Stimulated activated naive CD8-positive, alpha-beta T cell treated with anti-CD3 and anti-CD28 coated beads, Interleukin-15, Interleukin-2, amounts not matched to agents 100 ng/mL and 50 ng/mL, for 24 hours (primary cell): Measurements from ENCODE around the gene PGGT1B.

Experiments
- H3K27ac Mint-ChIP-seq: one replicate; pipeline ENCODE4 v1.8.0; 2021; ENCODE audit warnings: mild to moderate bottlenecking, mixed read lengths
- H3K27me3 Mint-ChIP-seq: one replicate; pipeline ENCODE4 v1.8.0; 2021; ENCODE audit warnings: mixed read lengths
- H3K36me3 Mint-ChIP-seq: one replicate; pipeline ENCODE4 v1.8.0; 2021; ENCODE audit warnings: low read depth, mixed read lengths
- H3K4me1 Mint-ChIP-seq: one replicate; pipeline ENCODE4 v1.8.0; 2021; ENCODE audit warnings: low read depth, mixed read lengths
- H3K4me3 Mint-ChIP-seq: one replicate; pipeline ENCODE4 v1.8.0; 2021; ENCODE audit warnings: mild to moderate bottlenecking, mixed read lengths
- H3K9me3 Mint-ChIP-seq: one replicate; pipeline ENCODE4 v1.8.0; 2021; ENCODE audit warnings: mixed read lengths

Gene PGGT1B

DNA sequence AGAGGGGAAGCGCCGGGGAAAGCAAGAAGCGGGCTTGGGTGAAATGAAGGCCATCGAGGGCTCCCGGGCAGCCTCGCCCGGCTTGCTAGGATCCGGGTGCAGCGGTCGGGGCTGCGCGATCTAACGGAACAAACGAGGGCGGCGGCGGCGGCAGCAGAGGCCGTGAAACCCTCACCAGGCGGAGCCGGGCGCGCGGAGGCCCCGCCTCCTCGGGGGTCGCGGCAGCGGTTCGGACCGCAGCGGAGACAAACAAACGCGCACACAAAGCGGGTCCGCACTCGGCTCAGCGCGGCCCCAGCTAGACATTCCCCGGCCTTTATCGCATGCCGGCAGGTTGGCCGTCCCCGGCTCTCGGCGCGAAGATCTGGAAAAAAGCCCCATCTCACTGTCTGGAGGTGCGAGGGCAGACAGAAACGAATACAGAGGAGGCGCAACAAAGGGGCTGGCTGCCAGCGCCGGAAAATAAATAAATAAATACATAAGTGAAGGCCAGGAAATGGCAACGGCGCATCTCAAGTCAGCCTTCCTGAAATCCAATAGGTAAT, 82.4 kb downstream of the PGGT1B start:
- Mint-ChIP-seq H3K27me3 (peaks cover 90% of the 10 kb centered on the region), H3K4me3 (peak overlapping the region; percentile 83), H3K27ac (no peak overlapping the region), H3K4me1 (peaks cover 9% of the 10 kb centered on the region), H3K36me3 (no peaks in the 10 kb centered on the region), H3K9me3 (no peaks in the 10 kb centered on the region)

DNA sequence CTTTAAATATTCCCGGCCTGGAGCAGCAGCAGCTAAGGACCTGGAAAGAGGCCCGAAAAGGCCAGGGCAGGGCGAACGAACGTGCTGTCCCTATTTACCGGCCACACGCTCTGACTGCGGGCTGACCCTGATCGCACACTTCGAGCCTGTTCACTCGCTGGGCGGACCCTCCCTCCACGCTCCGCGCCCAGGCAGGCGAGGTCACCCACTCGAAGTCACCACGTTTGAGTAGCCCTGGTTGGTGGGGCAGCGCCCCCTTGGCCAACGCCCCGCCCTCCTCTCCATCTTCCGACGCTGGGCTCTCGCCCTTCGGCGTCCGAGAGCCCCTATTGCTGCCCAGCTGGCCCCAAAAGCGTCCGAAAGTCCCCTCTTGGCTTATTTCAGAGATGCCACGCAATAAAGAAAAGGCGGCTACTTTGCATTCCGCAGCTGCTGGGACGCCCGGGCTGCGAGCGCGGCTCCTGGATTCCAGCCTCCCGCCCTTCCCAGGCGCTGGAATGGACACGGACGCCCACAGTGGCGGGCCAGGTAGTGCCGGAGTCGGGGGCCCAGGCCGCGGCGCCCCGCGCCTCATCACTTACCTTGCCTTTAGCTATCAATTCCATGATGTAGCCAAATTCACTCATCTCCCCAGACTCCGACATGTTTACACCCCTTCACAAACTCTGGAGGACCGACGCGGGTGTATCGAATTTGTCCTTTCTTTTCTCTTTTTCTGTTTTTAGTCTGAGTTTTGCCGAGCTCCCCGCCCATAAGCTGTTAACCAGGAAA, 83.1 kb downstream of the PGGT1B start:
- Mint-ChIP-seq H3K27me3 (peaks cover 89% of the 10 kb centered on the region), H3K27ac (no peak overlapping the region), H3K36me3 (no peaks in the 10 kb centered on the region)

DNA sequence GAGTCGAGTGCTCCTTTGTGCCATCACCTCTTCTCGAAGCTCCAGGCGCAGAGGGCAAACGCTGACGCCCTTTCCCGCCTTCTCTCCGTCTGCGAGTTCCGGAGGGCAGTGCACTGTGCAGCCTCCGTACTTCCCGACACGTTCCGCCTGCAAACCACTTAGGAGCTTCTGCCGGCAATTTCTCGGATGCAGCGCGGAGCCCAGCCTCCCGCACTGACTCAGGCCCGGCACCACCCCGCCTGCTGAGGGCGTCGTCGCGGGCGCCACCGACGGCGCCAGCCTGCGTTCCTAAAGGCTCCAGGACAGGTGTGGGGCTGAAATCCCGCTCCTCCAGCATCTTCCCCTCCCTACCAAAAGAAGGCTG, 83.7 kb downstream of the PGGT1B start:
- Mint-ChIP-seq H3K27ac (no peak overlapping the region), H3K4me3 (no peak overlapping the region), H3K4me1 (peaks cover 5% of the 10 kb centered on the region), H3K36me3 (no peaks in the 10 kb centered on the region), H3K27me3 (peaks cover 88% of the 10 kb centered on the region), H3K9me3 (no peaks in the 10 kb centered on the region)

More for the DNA sequence above, 83.1 kb downstream of the PGGT1B start:
- Mint-ChIP-seq H3K4me1 (peaks cover 6% of the 10 kb centered on the region), H3K4me3 (peak overlapping the region; percentile 83), H3K9me3 (no peaks in the 10 kb centered on the region)

DNA sequence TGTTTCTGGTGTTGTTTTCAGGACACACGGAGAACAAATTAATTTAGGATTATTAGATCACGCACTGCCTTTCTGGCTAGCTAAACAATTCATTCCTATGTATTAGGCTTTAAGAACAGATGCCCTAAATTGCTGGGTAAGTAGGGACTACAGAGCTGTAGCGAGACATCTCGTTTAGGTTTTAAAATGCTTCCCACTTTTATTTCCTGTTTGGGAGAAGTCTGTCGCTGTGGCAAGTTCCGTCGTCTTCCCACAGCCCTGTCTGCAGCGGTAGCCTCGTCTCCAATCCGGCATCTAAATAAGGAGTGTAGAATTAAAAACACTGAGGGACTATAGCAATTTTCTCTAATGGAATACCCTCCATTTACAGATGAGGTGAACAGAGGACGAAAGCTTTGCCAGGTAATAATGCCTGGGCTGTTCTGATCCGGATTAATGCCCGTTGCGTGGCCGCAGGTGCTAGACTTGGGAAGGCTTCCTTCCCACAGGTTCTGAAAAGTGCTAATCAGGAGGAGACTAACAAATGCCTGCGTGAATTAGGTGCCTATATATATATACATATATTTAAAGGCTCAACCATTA, 91.7 kb downstream of the PGGT1B start:
- Mint-ChIP-seq H3K36me3 (peaks cover 5% of the 10 kb centered on the region), H3K27me3 (peaks cover 70% of the 10 kb centered on the region), H3K4me3 (peak overlapping the region; percentile 84), H3K27ac (no peak overlapping the region), H3K4me1 (peaks cover 8% of the 10 kb centered on the region), H3K9me3 (peaks cover 10% of the 10 kb centered on the region)

DNA sequence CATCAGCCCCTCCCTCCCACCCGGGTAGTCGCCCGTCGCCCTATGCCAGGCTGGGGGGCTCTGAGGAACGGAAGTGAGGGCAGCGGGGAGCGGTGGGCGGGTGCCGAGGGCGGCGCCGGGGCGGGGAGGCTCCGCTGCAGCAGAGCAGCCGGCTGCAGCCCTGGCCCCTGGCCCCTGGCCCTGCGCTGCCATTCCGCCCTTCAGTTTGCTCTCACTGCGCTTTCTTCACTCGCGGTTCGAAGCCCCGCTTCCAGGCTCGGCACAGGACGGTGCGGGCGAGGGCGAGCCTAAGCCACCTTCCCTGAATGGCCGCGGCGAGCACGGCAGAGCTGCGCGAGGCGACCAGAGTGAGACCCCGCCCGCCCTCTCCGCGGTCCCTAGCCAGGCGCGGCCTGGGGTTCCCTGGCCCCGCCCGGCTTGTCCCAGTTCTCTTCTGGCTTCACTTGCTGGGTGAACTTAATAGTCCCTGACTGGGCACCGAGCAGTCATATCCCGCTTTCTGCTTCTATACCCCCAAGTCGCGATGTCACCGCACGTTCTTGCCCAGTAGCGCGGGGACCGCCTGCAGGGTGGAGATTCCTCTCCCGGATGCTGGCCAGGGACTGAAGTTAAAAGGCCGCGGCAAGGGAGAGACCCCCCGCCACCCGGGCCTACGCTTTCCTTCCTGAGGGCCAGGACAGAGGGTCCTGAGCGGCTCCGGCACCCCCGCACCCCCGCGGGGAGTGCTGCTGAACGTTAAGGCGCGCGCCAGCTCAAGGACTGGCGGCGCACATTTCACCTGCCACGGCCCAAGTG, 92.3 kb downstream of the PGGT1B start:
- peaks cover 5% of the 10 kb centered on the region for H3K36me3 Mint-ChIP-seq
- H3K27me3 Mint-ChIP-seq, result peaks cover 70% of the 10 kb centered on the region
- H3K4me3 Mint-ChIP-seq, result peak overlapping the region; percentile 84
- H3K9me3 Mint-ChIP-seq, result peaks cover 10% of the 10 kb centered on the region
- no peak overlapping the region for H3K27ac Mint-ChIP-seq
- peaks cover 8% of the 10 kb centered on the region for H3K4me1 Mint-ChIP-seq

DNA sequence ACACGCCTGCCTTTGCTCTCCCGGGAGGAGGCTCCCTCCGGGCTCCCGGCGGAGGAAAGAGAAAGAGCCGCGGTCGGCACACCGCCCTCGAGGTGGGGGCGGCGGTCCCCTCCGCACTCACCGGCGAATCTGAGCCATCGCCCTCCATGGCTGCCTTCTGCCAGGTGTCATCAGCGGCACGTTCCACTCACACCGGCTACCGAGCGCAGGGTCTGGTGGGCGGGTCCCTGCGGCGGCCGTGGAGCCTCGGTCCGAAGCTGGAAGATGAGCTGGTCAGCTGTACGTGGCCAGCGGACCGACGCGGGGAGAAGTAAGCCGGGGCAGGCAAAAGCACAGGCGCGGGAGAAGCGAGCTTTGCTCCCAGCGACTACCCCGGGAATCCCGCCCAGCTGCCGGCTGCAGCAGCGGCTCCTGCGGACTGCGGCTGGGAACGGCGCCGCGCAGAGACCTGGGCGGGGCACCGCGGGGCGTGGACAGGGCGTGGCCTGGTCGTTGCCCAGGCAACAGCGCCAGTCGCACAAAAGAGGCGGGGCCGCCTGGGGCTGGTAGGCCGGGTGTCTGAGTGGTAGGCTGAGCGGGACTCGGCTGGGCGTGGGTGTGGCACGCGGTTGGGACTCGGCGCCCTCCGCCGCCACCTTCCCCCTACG, 93.1 kb downstream of the PGGT1B start, which contains the start of gene TRIM36:
Gene TRIM36, minus strand, starts transcription at position 422 of the 647 bp plus-strand sequence. Its CDS starts 274 bp downstream, at position 148.
- peaks cover 66% of the 10 kb centered on the region for H3K27me3 Mint-ChIP-seq
- H3K36me3 Mint-ChIP-seq, result peaks cover 5% of the 10 kb centered on the region
- H3K27ac Mint-ChIP-seq, result no peak within 1 kb of the TSS
- H3K4me1 Mint-ChIP-seq, result peaks cover 8% of the 10 kb centered on the region
- H3K9me3 Mint-ChIP-seq, result peaks cover 10% of the 10 kb centered on the region
- H3K4me3 Mint-ChIP-seq, result peak within 1 kb of the TSS; percentile 84

DNA sequence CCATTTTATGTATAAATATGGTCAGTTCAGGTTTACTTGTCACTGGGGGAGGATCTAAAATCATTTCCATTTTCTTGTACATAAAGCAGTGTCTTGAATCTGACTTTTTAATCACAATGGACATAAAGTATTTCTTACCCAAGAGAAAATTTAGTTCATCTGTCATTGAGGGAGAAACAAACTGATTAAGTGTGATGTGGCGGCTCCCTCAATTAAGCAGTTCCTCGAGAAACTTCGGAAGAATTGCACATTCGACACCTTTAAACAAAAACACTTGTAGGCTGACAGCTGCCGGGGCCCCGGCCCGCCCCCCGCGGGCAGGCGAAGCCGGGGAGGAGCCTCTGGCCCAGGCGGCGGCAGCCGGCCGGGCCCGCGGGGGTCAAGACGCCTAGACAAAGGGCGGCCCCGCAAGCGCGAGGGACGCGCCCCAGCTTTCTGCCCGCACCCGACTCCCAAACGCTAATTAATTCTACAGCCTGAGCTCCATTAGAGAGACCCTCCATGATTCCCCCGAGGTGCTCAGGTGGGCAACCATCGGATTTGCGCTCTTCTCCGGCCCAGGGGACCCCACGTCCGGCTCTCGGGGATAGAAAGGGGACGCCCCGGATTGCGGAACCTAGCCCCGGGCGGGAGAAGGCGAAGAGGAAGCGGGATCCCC, 93.7 kb downstream of the PGGT1B start:
- Mint-ChIP-seq H3K4me3 (peak overlapping the region; percentile 84), H3K4me1 (peaks cover 8% of the 10 kb centered on the region), H3K36me3 (peaks cover 5% of the 10 kb centered on the region), H3K27ac (no peak overlapping the region), H3K27me3 (peaks cover 67% of the 10 kb centered on the region), H3K9me3 (peaks cover 10% of the 10 kb centered on the region)

DNA sequence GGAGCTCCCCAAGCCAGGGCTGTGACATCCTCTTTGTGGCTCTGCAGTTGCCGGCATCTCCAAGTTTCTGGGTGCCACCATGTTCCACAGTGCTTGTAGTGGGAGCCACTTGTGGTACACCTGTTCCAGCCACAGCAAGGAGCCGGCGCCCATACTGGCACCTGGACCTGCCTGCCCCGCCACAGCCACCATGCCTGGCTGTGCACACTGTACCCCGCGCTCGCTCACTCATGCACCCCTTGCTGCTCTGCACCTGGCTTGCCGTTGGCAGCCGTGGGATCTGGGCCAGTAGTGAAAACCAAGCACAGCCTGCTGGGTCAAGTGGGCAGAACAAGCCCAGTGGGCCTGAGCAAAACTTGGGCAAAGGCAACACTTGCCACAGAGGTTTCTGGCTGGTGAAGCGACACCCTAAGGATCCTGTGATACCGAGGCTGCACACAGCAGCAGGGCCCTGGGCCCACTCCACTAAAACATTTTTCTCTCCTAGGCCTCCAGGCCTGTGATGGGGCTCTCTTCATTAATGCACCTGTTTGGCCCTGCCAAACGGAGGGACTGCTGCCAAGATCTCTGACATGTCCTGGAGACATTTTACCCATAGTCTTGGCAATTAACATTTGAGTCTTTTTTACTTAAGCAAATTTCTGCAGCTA, 95.8 kb downstream of the PGGT1B start:
- Mint-ChIP-seq H3K9me3 (peaks cover 10% of the 10 kb centered on the region), H3K4me3 (no peak overlapping the region), H3K4me1 (peaks cover 8% of the 10 kb centered on the region), H3K27me3 (peaks cover 64% of the 10 kb centered on the region), H3K36me3 (peaks cover 5% of the 10 kb centered on the region), H3K27ac (no peak overlapping the region)

DNA sequence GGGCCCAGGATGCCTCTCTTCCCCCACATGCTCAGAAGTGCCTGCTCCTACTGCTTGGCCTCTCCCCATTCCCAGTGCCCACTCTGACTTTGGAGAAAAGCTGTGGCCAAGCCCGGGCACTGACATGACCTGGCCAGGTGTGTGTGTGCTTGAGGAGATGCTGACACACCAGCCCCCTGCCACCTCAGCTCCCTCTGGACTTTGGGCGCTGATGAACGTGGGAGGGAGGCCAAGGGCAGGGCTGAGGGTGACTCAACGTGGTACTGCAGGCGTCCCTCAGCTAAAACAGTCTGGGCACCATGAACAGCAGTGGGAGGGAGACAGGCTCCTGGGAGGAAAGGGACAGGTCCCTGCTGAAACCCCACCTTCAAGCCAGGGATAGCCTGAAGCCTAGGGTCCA, 96.9 kb downstream of the PGGT1B start:
- Mint-ChIP-seq H3K36me3 (peaks cover 5% of the 10 kb centered on the region), H3K27ac (no peak overlapping the region), H3K27me3 (peaks cover 63% of the 10 kb centered on the region), H3K4me1 (peaks cover 3% of the 10 kb centered on the region), H3K9me3 (peaks cover 10% of the 10 kb centered on the region), H3K4me3 (no peak overlapping the region)

DNA sequence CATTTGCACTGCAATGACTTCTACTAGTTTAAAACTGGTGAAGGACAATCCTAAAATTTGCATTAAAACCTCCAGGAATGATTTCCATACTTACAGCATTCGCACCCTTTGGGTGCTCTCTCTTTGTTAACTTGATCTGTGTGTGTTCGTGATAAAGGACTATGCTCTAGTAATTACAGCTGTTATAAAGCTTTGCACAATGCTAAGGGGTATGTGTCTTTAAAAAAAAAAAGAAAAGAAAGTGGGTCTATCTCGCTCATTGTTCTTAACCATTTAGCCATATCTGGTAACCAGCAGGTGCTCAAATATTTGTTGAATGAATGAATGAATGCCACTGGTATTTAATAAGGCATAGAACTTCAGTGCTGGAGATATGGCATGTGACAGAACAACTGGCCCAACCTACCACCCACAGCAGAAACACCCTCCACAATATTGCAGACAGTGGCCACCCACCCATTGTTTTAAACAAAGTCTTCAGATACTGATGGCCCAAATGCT, 101.7 kb downstream of the PGGT1B start:
- Mint-ChIP-seq H3K9me3 (no peaks in the 10 kb centered on the region), H3K36me3 (no peaks in the 10 kb centered on the region), H3K27ac (no peak overlapping the region), H3K27me3 (peaks cover 66% of the 10 kb centered on the region), H3K4me1 (no peaks in the 10 kb centered on the region), H3K4me3 (no peak overlapping the region)
